HK-2 (cell line): ENCODE results near the gene PAQR5.
"Not testable (repeated sequence)": the region's sequence is repeated elsewhere in the genome, so short reads cannot be mapped to it uniquely, and the experiment has no call there.

Source experiments
- DNase-seq: peaks from one replicate; pipeline ENCODE4 v3.0.0-alpha.2; 2018; ENCODE audit not compliant: unreplicated experiment

The PAQR5 gene, protein sequence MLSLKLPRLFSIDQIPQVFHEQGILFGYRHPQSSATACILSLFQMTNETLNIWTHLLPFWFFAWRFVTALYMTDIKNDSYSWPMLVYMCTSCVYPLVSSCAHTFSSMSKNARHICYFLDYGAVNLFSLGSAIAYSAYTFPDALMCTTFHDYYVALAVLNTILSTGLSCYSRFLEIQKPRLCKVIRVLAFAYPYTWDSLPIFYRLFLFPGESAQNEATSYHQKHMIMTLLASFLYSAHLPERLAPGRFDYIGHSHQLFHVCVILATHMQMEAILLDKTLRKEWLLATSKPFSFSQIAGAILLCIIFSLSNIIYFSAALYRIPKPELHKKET

DNA sequence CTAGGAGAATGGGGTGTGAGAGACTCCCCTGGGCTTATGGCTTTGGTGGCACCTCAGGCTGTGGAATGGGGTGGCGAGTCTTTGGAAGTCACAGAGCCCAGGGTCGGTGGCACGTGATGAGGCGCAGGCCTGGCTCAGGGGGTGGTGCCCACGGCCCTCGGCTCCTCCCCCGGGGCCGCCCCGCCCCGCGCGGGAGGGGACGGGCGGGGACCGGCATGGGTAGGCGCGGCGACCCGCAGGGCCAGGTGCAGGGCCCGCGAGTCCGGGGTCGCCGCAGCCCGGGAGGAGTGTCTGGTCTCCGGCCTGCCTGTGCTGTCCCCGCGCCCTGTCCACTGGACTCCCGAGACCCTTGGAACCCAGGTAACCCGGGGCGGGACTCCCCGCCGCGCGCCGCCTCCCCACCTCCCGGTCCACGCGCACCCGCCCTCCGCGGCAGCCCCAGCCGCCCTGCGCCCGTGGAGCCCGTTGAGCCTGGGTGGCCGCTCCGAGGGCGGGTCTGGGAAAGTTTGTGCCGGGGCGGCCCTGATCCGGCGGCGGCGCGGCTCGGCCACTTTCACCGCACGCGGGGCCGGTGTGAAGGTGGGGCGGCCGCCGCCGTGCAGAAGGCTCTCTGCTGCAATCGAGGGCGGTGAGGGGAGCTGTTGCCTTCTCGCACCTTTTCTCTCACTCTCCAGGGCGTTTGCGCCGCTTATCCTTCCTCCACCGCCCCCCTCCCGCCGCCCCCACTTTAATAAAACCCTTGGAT, at the start of gene PAQR5:
Gene PAQR5, plus strand, starts transcription at position 216 of the 745 bp plus-strand sequence. CDS start 61,169 bp downstream, outside the sequence.
- no peak for DNase-seq

DNA sequence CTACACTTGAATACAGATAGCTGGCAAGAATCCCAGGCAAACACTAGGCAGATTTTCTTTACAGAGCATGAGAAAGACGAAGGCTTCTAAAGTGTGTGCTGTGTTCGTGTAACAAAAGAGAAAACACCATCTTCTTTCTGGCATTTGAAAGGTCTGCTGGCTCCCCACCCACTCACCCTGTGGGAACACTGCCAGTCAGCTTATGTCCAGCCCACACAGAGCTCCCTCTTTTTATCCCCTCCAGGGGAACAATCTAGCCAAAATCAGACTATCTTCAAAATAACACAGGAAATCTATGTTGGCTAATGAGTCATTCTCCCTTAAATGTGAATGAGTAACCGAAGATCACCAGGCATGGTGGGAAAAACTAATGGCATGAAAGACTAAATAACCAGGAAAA, 45.6 kb upstream of the PAQR5 start:
- peak; percentile 7 for DNase-seq

DNA sequence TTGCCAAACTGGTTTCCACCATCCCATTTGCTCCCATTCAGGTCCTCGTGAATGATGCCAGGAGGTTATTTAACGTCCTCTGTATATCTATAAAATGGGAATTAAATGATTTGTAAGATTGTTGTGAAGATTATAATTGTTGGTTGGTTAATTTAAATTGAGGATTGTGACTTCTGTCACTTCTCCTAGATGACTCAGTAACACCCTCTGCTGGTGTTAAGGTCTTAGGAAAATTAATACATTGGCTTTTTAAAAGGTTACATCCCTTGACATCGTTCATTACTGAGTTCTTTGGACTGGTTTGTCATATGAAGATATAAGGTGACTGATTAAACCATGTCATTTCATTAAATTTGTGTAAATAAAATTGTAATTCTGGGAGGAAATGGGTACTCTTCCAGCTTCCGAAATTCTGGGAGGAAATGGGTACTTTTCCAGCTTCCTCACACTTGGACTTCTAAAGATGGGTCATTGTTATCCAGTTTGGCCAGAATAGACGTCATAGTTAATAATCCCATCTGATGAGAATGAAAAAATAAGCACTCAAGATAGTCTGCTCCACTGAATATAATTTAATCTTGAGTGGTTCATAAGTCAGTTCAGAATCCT, 33.3 kb upstream of the PAQR5 start:
- no peak for DNase-seq

DNA sequence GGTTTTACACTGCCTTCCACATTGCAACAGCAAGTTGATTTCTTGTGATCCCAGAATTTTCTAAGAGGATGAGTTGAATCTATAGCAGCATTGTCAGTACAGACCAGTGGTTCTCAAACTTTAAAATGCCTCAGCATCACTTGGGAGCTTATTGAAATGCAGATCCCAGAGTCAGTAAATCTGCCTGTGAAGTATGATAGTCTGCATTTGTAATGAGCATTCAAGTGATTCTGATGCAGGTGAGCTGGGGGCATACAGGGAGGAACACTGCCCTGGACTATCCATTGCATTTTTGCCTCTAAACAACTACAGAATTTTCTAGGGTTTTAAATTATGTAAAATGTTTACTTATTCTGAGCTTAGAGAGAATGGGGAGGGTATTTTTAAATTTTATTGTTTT, 27.5 kb upstream of the PAQR5 start:
- no peak for DNase-seq

DNA sequence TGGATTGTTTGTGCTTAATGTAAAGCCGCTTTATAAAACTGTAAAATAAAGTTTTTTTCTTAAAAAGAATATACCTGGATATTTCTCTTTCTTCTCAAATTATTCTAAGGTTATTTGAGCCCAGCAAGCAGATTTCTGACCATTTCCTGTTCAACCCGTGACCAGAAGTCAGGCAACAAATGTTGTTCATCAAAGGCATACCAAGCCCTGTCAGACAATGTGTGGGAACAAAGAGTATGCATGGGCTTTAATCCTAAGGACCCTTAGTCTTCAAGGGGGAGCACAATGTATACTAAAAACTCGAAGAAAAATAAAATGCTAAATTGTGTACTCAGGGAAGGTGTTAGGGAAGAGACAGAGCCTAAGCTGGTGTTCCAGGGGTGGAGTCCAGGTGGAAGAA, 26.6 kb upstream of the PAQR5 start:
- DNase-seq, result no peak

DNA sequence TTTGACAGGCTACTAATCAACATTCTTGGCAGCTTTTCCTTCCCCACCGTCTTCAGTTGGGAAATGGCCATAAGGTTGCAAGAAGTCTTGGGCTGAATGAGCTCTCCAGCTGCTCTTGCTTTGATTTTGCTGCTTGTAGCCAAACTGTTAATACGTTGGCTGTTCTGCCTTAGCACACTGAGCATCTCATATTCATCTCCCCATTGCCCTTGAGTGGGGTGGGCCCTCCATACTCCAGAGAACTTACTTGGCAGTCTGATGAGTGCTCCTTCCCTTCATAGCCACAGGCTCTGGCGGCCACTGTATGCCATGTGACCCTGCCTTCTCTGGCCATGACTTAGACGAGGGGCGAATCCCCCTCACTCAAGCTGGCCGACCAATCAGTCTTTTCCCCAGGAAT, 25.8 kb upstream of the PAQR5 start:
- DNase-seq, result no peak

DNA sequence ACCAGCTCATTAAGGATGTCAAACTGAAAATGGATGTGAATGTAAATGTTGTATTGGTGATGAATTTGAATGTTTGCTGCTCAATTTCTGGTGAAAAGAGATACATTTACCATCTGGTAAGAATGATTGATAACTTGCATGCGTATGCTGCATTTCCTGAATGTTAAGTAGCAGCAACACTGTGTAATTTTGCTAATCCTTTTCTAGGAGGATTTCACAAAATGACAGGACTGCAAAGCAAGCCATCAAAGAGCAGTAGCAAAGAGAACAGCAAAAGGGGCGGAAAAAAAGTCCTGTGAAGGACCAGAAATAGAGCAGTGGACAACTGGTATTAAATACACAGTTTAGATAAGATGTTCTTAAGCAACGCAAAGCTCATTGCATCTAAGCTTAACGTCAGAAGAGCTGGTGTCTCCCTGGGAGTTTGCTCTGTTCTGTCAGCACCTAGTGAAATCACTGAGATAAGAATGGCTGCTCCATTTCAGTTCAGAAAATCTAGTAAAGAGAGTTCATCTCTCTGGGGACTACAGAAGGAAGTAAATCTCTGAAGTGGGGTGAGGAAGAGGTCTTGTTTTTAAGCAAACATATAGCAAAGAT, 23.5 kb upstream of the PAQR5 start:
- no peak for DNase-seq

DNA sequence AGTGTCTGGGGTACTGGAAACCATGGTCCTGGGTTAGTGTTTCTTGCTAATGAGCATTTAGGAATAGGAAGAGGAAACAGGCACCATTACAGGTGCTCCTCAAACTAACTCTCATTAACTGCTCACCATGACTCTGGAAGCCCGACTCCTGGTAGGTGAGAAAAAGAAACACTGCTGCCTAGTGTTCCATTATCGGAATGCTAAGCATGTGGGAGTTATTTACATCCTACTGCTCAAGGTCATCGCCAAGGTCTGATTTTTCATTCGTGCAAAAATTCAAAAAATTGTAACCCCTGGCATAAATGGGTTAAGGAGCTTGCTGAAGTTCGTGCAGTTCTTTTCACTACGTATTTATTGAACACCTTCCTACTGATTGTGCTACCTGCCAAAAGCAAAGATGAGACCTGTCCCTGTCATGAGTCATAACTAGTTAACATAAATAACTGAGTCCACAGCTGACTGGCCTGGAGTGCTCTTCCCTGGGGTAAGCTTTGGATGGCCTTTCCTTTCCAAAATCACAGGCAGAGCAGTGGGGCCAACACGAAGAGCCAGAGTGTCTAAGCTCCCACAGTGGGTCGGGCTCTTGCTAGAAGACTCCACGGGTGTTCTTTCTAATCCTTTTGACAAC, 22.7 kb upstream of the PAQR5 start:
- no peak for DNase-seq

DNA sequence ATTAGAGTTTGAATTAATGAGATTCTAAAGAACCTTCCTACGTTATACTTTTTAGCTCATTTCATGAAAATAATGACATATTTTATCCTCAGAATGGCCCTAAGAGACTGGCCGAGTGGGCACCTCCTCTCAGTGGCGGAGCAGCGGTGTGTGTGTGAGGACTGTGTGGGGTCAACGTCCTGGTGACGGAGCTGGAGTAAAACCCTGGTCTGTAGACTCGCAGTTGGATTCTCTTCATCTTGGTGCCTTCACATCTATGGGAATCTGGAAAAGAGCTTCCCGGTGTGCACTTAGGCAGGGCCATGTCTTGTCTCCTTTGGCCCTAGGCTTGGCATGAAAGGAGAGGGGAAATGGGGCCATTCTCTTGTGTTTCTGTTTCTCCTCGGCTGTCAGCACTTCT, 21.4 kb upstream of the PAQR5 start:
- DNase-seq, result no peak

DNA sequence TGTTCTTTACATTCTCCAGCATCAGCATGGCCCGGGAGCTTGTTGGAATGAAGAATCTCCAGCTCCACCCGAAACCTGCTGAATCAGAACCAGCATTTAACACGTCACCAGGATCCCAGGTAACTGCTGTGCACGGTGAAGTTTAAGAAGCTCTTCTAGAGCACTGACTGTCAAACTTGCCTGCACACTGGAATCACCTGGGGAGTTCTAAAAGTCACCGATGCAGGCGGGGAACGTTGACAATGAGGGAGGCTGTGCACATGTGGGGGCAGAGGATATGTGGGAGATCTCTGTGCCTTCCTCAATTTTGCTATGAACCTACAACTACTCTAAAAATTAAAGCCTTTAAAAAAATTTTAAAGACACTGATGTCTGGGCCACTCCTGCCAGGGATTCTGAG, 19.1 kb upstream of the PAQR5 start:
- no peak for DNase-seq

DNA sequence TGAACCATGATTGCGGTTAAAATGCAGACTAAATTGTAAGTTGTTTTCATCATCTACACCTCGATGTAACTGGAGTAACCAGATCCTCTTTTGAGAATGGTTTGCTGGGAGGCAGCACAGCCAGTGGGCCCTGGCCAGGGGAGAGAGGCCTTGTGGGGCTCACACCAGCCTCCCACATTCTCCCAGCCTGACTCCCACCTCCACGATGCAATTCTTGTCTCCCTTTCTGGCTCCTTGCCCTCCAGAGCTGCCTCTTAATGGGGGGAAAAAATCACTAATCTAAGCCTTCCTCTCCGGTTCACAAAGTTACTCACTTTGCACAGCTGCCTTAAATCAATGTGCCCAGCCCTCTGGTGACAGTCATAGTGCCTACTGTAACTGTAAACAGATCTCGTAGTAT, 17.9 kb upstream of the PAQR5 start:
- DNase-seq, result no peak

DNA sequence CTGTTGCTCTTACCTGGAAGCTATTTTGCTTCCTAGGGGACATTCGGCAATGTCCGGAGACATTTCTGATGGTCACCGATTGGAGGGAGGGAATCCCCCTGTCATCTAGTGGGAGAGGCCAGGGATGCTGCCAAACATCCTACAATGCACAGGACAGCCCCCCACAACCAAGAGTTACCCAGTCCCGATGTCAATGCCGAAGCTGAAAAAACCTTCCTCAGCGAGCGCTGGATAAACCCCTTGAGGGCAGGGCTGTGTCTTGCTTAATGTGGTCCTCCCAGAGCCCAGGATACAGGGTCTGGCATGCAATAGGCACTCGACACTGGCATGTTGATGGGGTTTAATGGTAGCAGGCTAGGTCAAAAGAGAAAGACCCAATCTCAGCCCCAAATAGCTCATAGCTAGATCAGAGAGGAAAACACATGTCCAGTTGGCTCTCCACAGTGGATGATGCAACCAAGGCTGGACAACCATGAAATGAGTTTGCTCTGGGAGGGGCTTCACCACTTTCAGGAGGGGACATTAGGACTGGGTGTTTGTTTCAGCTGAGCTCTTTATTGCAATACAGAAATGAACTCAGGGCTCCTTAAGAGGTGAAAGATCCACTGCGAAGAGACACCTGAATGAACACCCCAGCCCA, 16.5 kb upstream of the PAQR5 start:
- DNase-seq, result no peak

DNA sequence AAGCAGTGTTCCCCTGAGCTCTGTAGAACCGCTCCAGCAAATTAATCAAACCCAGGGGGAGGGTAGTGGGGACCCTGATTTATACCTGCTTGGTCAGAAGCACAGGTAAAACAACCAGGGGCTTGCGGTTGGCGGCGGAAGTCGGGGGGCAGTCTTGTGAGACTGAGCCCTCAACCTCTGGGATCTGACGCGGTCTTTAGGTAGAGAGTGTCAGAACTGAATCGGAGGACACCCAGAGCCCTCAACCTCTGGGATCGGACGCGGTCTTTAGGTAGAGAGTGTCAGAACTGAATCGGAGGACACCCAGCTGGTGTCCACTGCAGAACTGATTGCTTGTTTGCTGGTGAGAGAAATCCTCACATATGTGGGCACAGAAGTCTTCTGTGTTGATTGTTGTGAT, 12.9 kb upstream of the PAQR5 start:
- no peak for DNase-seq

DNA sequence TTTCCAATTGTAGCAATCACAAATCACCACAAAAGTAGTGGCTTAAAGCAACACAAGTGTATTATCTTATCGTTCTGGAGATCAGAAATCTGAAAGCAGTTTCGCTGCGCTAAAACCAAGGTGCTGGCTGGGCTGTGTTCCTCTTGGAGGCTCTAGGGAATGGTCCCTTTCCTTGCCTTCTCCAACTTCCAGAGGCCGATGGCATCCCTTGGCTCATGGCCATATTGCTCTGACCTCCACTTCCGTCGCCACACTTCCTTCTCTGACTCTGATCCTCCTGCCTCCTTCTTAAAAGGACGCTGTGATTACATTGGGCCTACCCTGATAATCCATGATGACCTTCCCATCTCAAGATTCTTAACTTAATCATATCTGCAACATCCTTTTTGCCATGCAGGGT, 10.7 kb upstream of the PAQR5 start:
- no peak for DNase-seq

DNA sequence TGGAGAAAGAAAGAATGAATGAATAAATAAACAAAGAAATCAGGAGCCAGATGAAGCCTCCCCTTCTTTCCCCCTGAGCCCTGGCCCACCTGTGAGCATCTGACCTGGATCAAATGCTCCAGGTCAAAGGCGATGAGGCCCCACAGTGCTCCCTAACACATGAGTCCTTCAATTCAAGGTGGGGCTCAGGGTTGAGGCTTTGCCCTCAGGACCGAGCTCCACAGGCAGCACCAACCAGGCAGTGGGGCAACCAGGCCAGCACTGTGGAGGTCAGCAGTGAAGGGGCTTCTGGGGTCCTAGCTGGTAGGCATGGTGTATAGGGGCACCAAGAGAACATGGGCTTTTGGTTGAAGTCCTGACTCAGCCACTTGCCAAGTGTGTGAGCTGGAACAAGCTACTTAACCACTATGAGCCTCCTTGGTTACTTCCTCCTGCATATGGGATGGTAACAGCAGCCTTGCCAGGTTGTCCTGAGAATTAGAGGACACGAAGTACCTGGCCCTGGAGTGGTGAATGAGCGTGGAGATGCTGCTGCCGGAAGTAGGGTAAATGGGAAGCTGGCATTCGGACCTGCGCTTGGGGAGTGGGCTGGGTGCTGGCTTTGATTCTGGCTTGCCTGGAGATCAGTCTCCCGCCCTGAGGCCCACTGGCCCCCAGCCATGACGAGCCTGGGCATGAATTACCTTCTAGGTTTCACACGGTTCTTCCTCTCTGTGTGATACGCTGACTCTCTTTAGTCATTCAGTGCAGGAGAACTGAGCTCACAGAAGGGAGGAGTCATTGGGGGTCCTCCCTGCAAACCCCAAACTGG, 10.0 kb upstream of the PAQR5 start:
- DNase-seq, result no peak

DNA sequence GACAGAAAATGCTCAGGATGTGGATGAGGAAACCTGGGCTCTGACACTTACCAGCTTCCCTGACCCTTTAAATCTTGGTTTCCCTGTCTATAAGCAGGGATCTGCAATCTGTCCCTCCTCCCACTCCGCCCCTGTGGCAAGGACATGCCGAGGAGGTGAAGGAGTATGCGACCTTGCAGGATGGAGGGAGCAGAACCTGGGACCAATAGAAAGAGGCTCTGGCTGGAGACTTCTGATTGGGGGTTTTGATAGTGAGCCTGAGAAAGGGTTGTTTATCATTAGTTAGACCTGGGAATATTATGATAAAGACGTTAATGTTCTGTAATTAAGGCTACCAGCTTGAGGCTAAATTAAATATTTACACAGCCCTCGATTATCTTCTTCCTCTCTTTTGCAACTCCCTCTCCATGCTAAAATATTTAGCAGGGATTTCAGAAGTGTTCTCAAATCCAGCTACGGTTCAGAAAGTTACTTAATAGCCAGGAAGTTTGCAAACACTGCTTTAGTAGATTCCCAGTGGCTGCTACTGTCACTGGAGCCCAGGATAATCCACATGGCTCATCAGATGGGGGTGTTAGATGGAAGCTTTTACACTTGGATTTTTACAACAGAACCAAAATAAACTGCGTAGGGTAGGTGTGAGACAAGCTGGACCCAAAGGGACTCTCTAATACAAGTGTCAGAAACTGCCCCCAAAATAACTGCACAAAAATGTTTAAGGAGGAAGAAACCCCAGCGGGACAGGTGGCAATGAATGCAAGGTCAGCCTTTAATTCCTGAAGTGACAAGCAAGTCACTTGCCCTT, 9.2 kb upstream of the PAQR5 start:
- DNase-seq, result no peak

DNA sequence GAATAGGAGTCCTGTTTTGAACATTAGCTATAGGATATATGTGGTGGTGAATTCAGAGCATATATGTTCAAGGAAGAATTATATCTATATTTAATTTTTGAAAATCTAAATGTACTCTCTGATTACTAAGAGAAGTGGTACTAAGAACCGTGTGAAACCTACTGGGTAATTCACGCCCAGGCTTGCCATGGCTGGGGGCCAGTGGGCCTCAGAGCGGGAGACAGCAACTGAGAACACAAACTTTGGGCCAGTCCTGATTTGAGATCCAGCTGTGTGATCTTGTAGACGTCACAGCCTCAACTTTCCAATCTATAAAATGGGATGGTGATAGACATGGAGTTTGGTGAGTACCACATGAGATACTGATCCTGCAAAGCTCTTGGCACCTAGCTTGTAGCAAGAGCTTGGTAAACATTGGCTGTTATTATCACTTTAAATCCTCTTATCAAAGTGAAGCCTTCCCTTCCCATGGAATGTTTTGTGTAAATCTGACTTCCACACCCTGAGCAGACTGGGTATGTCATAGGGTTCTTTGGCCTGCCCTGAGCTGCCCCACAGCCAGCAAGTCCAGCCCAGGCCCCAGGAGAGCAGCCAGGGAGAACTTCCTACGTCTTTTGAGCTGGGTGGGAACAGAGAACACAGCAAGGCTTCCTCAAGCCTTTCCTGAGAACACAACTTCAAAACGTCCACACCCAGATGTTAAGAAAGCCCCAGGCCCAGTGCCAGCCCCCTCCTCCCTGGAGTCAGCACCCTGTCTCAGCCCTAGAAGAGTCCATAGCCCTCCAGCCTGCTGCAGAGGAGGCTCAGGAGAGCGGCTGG, 8.2 kb upstream of the PAQR5 start:
- no peak for DNase-seq

DNA sequence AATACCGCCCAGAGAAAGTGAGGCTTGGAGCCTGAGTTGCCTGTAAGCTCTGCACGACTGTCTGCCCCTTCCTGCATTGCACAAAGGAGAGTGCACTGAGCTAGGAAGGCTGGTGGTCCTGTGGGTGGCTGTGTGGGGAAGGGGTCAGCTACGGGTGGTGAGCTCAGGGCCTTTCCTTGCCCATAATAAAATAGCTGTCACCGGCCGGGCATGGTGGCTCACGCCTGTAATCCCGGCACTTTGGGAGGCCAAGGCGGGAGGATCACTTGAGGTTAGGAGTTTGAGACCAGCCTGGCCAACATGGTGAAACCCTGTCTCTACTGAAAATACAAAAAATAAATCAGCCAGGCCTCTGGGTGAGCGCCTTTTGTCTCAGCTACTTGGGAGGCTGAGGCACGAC, 7.1 kb upstream of the PAQR5 start:
- not testable (repeated sequence) for DNase-seq

DNA sequence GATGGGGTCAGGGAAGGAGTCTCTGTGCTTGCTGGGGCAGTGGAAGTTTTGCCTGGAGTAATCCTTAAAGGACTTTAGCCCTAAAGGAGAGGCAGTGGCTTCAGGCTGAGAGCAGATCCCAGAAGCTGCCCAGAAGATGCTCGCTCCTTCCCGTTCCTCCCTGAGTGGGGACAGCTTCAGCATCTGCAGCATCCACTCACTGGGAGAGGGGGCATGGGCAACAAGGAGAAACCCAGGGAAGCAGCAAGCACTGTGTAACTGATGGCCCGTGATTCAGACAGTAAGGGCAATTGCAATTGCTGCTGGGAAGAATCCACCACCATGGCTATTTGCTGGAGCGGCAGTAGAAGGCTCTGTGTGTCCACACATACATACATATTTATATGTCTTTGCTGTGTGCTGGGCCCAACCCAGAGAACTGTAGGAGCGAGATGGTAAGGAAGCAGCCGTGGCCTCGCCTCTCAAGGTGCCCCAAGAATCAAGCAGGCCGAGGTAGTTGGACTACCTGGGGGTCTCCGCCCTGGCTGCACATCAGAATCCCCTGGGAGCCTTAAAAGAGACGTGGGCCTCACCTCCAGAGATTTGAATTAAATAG, 5.8 kb upstream of the PAQR5 start:
- DNase-seq, result no peak
